Measurements from ENCODE around the gene ITGA8.

DNA sequence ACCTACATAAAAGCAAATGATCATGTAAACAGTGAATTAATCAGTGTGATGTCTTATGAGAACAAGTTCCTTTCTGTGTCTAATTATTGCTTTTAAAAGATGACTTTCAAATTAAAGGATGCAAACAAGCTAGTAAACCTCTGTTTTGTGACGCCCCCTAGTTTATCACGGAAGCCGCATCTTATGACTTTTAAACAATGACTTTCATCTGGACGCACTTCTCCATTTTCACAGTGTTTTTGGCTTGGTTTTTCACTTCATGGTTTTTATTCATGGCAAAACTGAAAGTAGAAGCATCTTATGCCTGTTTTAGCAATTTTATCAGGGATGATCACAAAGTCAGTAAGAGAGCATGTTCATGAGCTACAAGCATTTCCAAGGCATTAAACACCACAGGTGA, 35.0 kb downstream of the ITGA8 start:
- TF ChIP-seq, protein P1, sequence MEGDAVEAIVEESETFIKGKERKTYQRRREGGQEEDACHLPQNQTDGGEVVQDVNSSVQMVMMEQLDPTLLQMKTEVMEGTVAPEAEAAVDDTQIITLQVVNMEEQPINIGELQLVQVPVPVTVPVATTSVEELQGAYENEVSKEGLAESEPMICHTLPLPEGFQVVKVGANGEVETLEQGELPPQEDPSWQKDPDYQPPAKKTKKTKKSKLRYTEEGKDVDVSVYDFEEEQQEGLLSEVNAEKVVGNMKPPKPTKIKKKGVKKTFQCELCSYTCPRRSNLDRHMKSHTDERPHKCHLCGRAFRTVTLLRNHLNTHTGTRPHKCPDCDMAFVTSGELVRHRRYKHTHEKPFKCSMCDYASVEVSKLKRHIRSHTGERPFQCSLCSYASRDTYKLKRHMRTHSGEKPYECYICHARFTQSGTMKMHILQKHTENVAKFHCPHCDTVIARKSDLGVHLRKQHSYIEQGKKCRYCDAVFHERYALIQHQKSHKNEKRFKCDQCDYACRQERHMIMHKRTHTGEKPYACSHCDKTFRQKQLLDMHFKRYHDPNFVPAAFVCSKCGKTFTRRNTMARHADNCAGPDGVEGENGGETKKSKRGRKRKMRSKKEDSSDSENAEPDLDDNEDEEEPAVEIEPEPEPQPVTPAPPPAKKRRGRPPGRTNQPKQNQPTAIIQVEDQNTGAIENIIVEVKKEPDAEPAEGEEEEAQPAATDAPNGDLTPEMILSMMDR (IDR thresholded peaks at IDR 0.05), result no peak
- TF ChIP-seq POLR2A (IDR thresholded peaks at IDR 0.05), result no peak
- TF ChIP-seq EP300 (IDR thresholded peaks at IDR 0.05), result no peak

Measured in ovary (tissue), 3 donors.